HepG2 (cell line): ENCODE results near the gene MRPS14. TPM values are rescaled to one million over a fixed set of nuclear protein-coding genes. Genes with fewer than 3 reads are reported as not detected.

Experiments used
- BHLHE40 ChIP-seq: IDR thresholded peaks from 2 replicates; pipeline ENCODE4 v1.6.1; 2011; ENCODE audit warnings: low read length, improper control_type of control experiment
- BORCS8-MEF2B ChIP-seq: sonication (generic); formaldehyde crosslinking; IDR thresholded peaks from 2 replicates; pipeline ENCODE4 v1.8.0; 2022; ENCODE audit warnings: mild to moderate bottlenecking, missing genetic modification reagents
- BRD4 ChIP-seq: sonication (generic); formaldehyde crosslinking; IDR thresholded peaks from 2 replicates; pipeline ENCODE4 v1.4.0; 2020; ENCODE audit warnings: missing genetic modification reagents
- DBP ChIP-seq: sonication (generic); formaldehyde crosslinking; IDR thresholded peaks from 2 replicates; pipeline ENCODE4 v1.4.0; 2020; ENCODE audit warnings: missing genetic modification reagents; ENCODE audit errors: not compliant biosample characterization
- ETV5 ChIP-seq: IDR thresholded peaks from 2 replicates; pipeline ENCODE4 v1.6.1; 2018; ENCODE audit warnings: missing biosample characterization, missing genetic modification reagents, inconsistent platforms, borderline replicate concordance
- FOXK1 ChIP-seq: sonication (generic); formaldehyde crosslinking; IDR thresholded peaks from 2 replicates; pipeline ENCODE4 v1.4.0; 2020; ENCODE audit warnings: low read depth, missing genetic modification reagents, borderline replicate concordance
- GABPB1 ChIP-seq: IDR thresholded peaks from 2 replicates; pipeline ENCODE4 v1.6.1; 2016; ENCODE audit warnings: mild to moderate bottlenecking, missing genetic modification reagents, moderate library complexity, missing compliant biosample characterization
- HIVEP1 ChIP-seq: sonication (generic); formaldehyde crosslinking; IDR thresholded peaks from 2 replicates; pipeline ENCODE4 v1.4.0; 2020; ENCODE audit warnings: mild to moderate bottlenecking, missing genetic modification reagents
- HOMEZ ChIP-seq: IDR thresholded peaks from 2 replicates; pipeline ENCODE4 v1.6.1; 2016; ENCODE audit warnings: low read depth
- MXI1 ChIP-seq: IDR thresholded peaks from 3 replicates; pipeline ENCODE4 v1.6.1; 2012; ENCODE audit warnings: low read depth, low read length, inconsistent platforms, borderline replicate concordance
- NR1H2 ChIP-seq: sonication (generic); formaldehyde crosslinking; IDR thresholded peaks from 2 replicates; pipeline ENCODE4 v1.8.1; 2022; ENCODE audit warnings: low read depth, missing genetic modification reagents, borderline replicate concordance
- STAT6 ChIP-seq: sonication (generic); formaldehyde crosslinking; IDR thresholded peaks from 2 replicates; pipeline ENCODE4 v1.4.0; 2020; ENCODE audit warnings: missing genetic modification reagents, mild to moderate bottlenecking, borderline replicate concordance
- ZBTB7A ChIP-seq: sonication (generic); formaldehyde crosslinking; IDR thresholded peaks from 2 replicates; pipeline ENCODE4 v1.8.0; 2022; ENCODE audit warnings: mild to moderate bottlenecking, missing genetic modification reagents
- ZFP41 ChIP-seq: sonication (generic); formaldehyde crosslinking; IDR thresholded peaks from 2 replicates; pipeline ENCODE4 v1.4.0; 2020; ENCODE audit warnings: mild to moderate bottlenecking, missing genetic modification reagents, borderline replicate concordance
- ZNF180 ChIP-seq: sonication (generic); formaldehyde crosslinking; IDR thresholded peaks from 2 replicates; pipeline ENCODE4 v1.4.0; 2020; ENCODE audit warnings: low read depth, missing genetic modification reagents, borderline replicate concordance
- ZNF274 ChIP-seq: sonication (generic); formaldehyde crosslinking; IDR thresholded peaks from 2 replicates; pipeline ENCODE4 v1.5.1; 2020; ENCODE audit warnings: mild to moderate bottlenecking, missing genetic modification reagents
- ZNF713 ChIP-seq: sonication (generic); formaldehyde crosslinking; IDR thresholded peaks from 2 replicates; pipeline ENCODE4 v1.4.0; 2020; ENCODE audit warnings: mild to moderate bottlenecking, missing genetic modification reagents
- ZNF766 ChIP-seq: sonication (generic); formaldehyde crosslinking; IDR thresholded peaks from 2 replicates; pipeline ENCODE4 v1.5.0; 2020; ENCODE audit warnings: missing genetic modification reagents, borderline replicate concordance
- ZNF792 ChIP-seq: IDR thresholded peaks from 2 replicates; pipeline ENCODE4 v1.6.1; 2016
- polyA plus RNA-seq, 8 experiments: library from polyadenylated mRNA; depleted of rRNA in 3 of 8; stranded (reverse) in 7 of 8; unstranded in 1 of 8; fragments of >200 nt; fragmentation: Illumina TruSeq in 4 of 8; extraction: Trizol in 4 of 8; gene quantifications; 2 replicates each; pipeline versions ENCODE4 v1.2.1 to v1.2.3, GENCODE V29; 2011 to 2016; ENCODE audit warnings: low read depth in 4 of 8, missing spikeins in 1 of 8, mixed read lengths in 1 of 8; ENCODE audit not compliant: insufficient read depth in 1 of 8
- total RNA-seq, 5 experiments: library from RNA; depleted of rRNA; stranded (reverse); fragments of >200 nt; fragmentation: Illumina TruSeq; extraction: Trizol; gene quantifications; 2 replicates each; pipeline ENCODE4 v1.2.3, GENCODE V29; 2016; ENCODE audit warnings: low read depth in 1 of 5
- TF ChIP-seq, protein P1 (sequence below): sonication (generic); formaldehyde crosslinking; IDR thresholded peaks from 2 replicates; pipeline ENCODE4 v1.4.0; 2020; ENCODE audit warnings: low read depth, missing genetic modification reagents

The MRPS14 gene
- total and polyA plus RNA-seq, 2 of the 13 experiments (the other 11 are each of a cell fraction or from before 2014, with no cell fraction given): 36.6 to 43.2 TPM

DNA sequence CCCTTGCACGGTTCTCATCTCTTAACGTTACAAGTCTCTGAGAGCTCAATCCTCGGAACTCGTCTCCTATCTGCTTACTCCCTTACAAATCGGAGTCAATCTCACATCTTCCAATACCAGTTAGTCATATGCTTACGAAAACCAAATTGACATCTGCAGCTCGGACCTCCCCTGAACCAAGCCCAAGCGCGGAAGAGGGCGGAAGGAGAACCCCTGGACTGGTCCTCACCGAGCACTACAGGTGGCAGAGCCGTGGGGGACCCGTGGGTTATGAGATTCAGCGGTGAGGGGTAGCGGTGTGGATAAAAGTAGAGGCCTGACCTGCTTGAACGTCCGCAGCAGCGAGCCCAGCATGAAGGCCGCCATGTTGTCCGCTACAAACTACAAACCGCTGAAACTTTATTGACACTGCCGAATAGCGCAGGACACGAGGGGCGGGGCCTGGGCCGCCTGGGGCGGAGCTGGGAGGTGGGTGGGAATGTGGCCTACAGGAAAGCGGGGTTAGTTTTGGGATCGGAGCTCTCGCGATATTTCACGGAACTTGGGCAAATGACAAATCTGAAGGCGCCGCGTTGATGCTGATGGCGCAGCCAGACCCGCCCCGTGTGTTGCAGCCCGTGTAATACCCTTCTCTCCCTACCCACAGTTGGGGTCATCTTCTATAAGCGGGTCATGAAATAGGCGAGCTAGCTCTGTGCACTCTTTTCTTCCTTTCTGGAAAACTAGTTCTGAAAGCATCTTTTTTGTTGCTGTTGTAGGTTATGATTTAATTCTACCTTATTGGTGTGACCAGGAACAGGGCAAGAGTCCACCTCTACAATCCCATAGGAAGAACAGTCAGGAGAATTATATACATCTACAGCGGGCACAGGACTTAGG lies at the start of gene MRPS14 (continued):
- TF ChIP-seq, protein P1, sequence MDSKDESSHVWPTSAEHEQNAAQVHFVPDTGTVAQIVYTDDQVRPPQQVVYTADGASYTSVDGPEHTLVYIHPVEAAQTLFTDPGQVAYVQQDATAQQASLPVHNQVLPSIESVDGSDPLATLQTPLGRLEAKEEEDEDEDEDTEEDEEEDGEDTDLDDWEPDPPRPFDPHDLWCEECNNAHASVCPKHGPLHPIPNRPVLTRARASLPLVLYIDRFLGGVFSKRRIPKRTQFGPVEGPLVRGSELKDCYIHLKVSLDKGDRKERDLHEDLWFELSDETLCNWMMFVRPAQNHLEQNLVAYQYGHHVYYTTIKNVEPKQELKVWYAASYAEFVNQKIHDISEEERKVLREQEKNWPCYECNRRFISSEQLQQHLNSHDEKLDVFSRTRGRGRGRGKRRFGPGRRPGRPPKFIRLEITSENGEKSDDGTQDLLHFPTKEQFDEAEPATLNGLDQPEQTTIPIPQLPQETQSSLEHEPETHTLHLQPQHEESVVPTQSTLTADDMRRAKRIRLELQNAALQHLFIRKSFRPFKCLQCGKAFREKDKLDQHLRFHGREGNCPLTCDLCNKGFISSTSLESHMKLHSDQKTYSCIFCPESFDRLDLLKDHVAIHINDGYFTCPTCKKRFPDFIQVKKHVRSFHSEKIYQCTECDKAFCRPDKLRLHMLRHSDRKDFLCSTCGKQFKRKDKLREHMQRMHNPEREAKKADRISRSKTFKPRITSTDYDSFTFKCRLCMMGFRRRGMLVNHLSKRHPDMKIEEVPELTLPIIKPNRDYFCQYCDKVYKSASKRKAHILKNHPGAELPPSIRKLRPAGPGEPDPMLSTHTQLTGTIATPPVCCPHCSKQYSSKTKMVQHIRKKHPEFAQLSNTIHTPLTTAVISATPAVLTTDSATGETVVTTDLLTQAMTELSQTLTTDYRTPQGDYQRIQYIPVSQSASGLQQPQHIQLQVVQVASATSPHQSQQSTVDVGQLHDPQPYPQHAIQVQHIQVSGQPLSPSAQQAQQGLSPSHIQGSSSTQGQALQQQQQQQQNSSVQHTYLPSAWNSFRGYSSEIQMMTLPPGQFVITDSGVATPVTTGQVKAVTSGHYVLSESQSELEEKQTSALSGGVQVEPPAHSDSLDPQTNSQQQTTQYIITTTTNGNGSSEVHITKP: no peak
- TF ChIP-seq HOMEZ (CRISPR knock-in tag) (peak; percentile 79; the same call in 1 of the 2 replicates), BHLHE40 (no peak), ZNF180 (no peak), ETV5 (CRISPR knock-in tag) (peak; percentile 15; the same call in 1 of the 2 replicates), GABPB1 (CRISPR knock-in tag) (peak; percentile 77), ZBTB7A (CRISPR knock-in tag) (no peak), DBP (CRISPR knock-in tag) (no peak), FOXK1 (CRISPR knock-in tag) (peak; percentile 89; the same call in 1 of the 2 replicates), BRD4 (no peak), BORCS8-MEF2B (CRISPR knock-in tag) (no peak; the same call in 1 of the 2 replicates), ZFP41 (CRISPR knock-in tag) (no peak), STAT6 (no peak; the same call in 1 of the 2 replicates), MXI1 (peak; percentile 69; the same call in 1 of the 3 replicates), HIVEP1 (CRISPR knock-in tag) (no peak), ZNF274 (CRISPR knock-in tag) (no peak), NR1H2 (CRISPR knock-in tag) (no peak), ZNF766 (CRISPR knock-in tag) (no peak), ZNF713 (CRISPR knock-in tag) (0 out of 2 replicates have a peak, but pooled peaks have one; percentile 38), ZNF792 (CRISPR knock-in tag) (peak; percentile 64; the same call in 1 of the 2 replicates)
